ENCODE results near the gene RNF175.
"Not testable (repeated sequence)": the region's sequence is repeated elsewhere in the genome, so short reads cannot be mapped to it uniquely, and the experiment has no call there.

Gene RNF175

GRCh38 chr4:153676984-153677383 lies 82.8 kb downstream of the RNF175 start:
- TF ChIP-seq CTCF (IDR thresholded peaks at IDR 0.05; ENCODE audit: insufficient read depth, low read depth, low read length, missing control alignments), result no peak
- no peak overlapping the region for H3K4me3 ChIP-seq (ENCODE audit: low read depth, low read length)
- no peak for DNase-seq (ENCODE audit: low read depth)

GRCh38 chr4:153676486-153676885 lies 83.3 kb downstream of the RNF175 start:
- TF ChIP-seq CTCF (IDR thresholded peaks at IDR 0.05; ENCODE audit: insufficient read depth, low read depth, low read length, missing control alignments), result no peak
- H3K4me3 ChIP-seq (ENCODE audit: low read depth, low read length), result no peak overlapping the region
- DNase-seq (ENCODE audit: low read depth), result no peak

GRCh38 chr4:153669838-153670237 lies 90.0 kb downstream of the RNF175 start:
- DNase-seq (ENCODE audit: low read depth), result no peak
- TF ChIP-seq CTCF (IDR thresholded peaks at IDR 0.05; ENCODE audit: insufficient read depth, low read depth, low read length, missing control alignments), result no peak
- no peak overlapping the region for H3K4me3 ChIP-seq (ENCODE audit: low read depth, low read length)

GRCh38 chr4:153668647-153669046 lies 91.2 kb downstream of the RNF175 start:
- DNase-seq (ENCODE audit: low read depth), result no peak
- no peak for TF ChIP-seq CTCF (IDR thresholded peaks at IDR 0.05; ENCODE audit: insufficient read depth, low read depth, low read length, missing control alignments)
- H3K4me3 ChIP-seq (ENCODE audit: low read depth, low read length), result no peak overlapping the region

- not testable (repeated sequence) for H3K4me3 ChIP-seq (ENCODE audit: low read depth, low read length); DNase-seq (ENCODE audit: low read depth)
Observed at GRCh38 chr4:153666505-153666904, 93.3 kb downstream of the RNF175 start.

GRCh38 chr4:153663667-153664066 lies 96.2 kb downstream of the RNF175 start:
- no peak overlapping the region for H3K4me3 ChIP-seq (ENCODE audit: low read depth, low read length)
- DNase-seq (ENCODE audit: low read depth), result no peak
- TF ChIP-seq CTCF (IDR thresholded peaks at IDR 0.05; ENCODE audit: insufficient read depth, low read depth, low read length, missing control alignments), result no peak

- no peak for TF ChIP-seq CTCF (IDR thresholded peaks at IDR 0.05; ENCODE audit: insufficient read depth, low read depth, low read length, missing control alignments)
- no peak for DNase-seq (ENCODE audit: low read depth)
Observed at GRCh38 chr4:153661908-153662307, 97.9 kb downstream of the RNF175 start.

More at GRCh38 chr4:153661908-153662307, 97.9 kb downstream of the RNF175 start:
- no peak overlapping the region for H3K4me3 ChIP-seq (ENCODE audit: low read depth, low read length)
